Stomach (tissue), 4 donors: ENCODE data around the gene PCGF3.

Experiments used
- EP300 ChIP-seq: sonication (generic); formaldehyde crosslinking; IDR thresholded peaks from one replicate; pipeline ENCODE4 v1.6.1; 2017; ENCODE audit warnings: antibody characterized with exemption
- TF ChIP-seq, protein P1 (sequence below), 7 experiments: fragments of 450-650 bp in 4 of 7; fragments of 200-600 bp in 3 of 7; sonication (generic) in 3 of 7; IDR thresholded peaks; one replicate each; pipeline ENCODE4 v1.5.1; 2016 to 2019; ENCODE audit warnings: antibody characterized with exemption in 7 of 7, control low read depth in 2 of 7, mild to moderate bottlenecking in 1 of 7

- no peak for TF ChIP-seq EP300
- TF ChIP-seq, protein P1, sequence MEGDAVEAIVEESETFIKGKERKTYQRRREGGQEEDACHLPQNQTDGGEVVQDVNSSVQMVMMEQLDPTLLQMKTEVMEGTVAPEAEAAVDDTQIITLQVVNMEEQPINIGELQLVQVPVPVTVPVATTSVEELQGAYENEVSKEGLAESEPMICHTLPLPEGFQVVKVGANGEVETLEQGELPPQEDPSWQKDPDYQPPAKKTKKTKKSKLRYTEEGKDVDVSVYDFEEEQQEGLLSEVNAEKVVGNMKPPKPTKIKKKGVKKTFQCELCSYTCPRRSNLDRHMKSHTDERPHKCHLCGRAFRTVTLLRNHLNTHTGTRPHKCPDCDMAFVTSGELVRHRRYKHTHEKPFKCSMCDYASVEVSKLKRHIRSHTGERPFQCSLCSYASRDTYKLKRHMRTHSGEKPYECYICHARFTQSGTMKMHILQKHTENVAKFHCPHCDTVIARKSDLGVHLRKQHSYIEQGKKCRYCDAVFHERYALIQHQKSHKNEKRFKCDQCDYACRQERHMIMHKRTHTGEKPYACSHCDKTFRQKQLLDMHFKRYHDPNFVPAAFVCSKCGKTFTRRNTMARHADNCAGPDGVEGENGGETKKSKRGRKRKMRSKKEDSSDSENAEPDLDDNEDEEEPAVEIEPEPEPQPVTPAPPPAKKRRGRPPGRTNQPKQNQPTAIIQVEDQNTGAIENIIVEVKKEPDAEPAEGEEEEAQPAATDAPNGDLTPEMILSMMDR (IDR thresholded peaks at IDR 0.05), result no peak
Observed at GRCh38 chr4:740656-741282, 35.1 kb downstream of the PCGF3 start.
